Gastroesophageal sphincter (tissue), 4 donors: ENCODE measurements around the gene PNPT1. TPM values are rescaled to one million over a fixed set of nuclear protein-coding genes. Genes with fewer than 3 reads are reported as not detected.
A peak's percentile ranks its signal among the peaks of the same experiment; 100 is the strongest.
"Not testable (repeated sequence)": the region's sequence is repeated elsewhere in the genome, so short reads cannot be mapped to it uniquely, and the experiment has no call there.

Source experiments
- ATAC-seq: fragments of 150-250 bp; one replicate; pipeline ENCODE4 v1.9.1; 2016; ENCODE audit warnings: mild to moderate bottlenecking, moderate library complexity
- H3K27ac ChIP-seq, 4 donors: fragments of 200-600 bp; sonication (generic) in 3 of 4; 1 replicate in 3 of 4; 2 replicates in 1 of 4; pipeline ENCODE4 v1.5.1; 2016 to 2019
- H3K27me3 ChIP-seq: fragments of 200-600 bp; sonication (generic); one replicate; pipeline ENCODE4 v1.5.1; 2019
- H3K36me3 ChIP-seq, 2 donors: fragments of 200-600 bp; sonication (generic); one replicate each; pipeline ENCODE4 v1.5.1; 2019; ENCODE audit warnings: control low read depth in 1 of 2
- H3K4me1 ChIP-seq, 3 donors: fragments of 200-600 bp; sonication (generic); 1 replicate in 2 of 3; 2 replicates in 1 of 3; pipeline ENCODE4 v1.5.1; 2016 to 2019; ENCODE audit warnings: control low read depth in 2 of 3
- H3K4me3 ChIP-seq, 2 donors: fragments of 200-600 bp; sonication (generic); one replicate each; pipeline ENCODE4 v1.5.1; 2019; ENCODE audit warnings: mild to moderate bottlenecking in 1 of 2, moderate library complexity in 1 of 2
- H3K9me3 ChIP-seq, 3 donors: fragments of 200-600 bp; sonication (generic); one replicate each; pipeline ENCODE4 v1.5.1; 2017 to 2019; ENCODE audit warnings: control low read depth in 2 of 3
- CTCF ChIP-seq, 4 experiments: fragments of 200-600 bp in 2 of 4; fragments of 450-650 bp in 2 of 4; sonication (generic) in 1 of 4; IDR thresholded peaks; one replicate each; pipeline ENCODE4 v1.5.1; 2017 to 2019; ENCODE audit warnings: antibody characterized with exemption in 4 of 4, mild to moderate bottlenecking in 2 of 4, moderate library complexity in 2 of 4
- EP300 ChIP-seq: sonication (generic); formaldehyde crosslinking; IDR thresholded peaks from one replicate; pipeline ENCODE4 v1.6.1; 2017; ENCODE audit warnings: antibody characterized with exemption, mild to moderate bottlenecking
- POLR2A ChIP-seq, 2 donors: fragments of 450-650 bp; IDR thresholded peaks; one replicate each; pipeline ENCODE4 v1.6.1; 2017; ENCODE audit warnings: antibody characterized with exemption in 2 of 2, mild to moderate bottlenecking in 2 of 2, moderate library complexity in 1 of 2
- POLR2AphosphoS5 ChIP-seq: sonication (generic); formaldehyde crosslinking; IDR thresholded peaks from one replicate; pipeline ENCODE4 v1.6.1; 2017; ENCODE audit warnings: antibody characterized with exemption
- WGBS, 2 donors: methylation state at CpG; one replicate each; pipeline ENCODE4 v1.1.5; 2018; ENCODE audit warnings: low coverage in 1 of 2; 5-methylcytosine and 5-hydroxymethylcytosine counted together
- total RNA-seq, 4 donors: library from RNA; depleted of rRNA; stranded (reverse); fragments of >200 nt; gene quantifications; one replicate each; pipeline ENCODE4 v1.1.0, GENCODE V29; 2016

PNPT1 gene
- total RNA-seq, 4 donors from 2014 or later = 14.9 to 113 (median 17.3) TPM

- TF ChIP-seq CTCF (IDR thresholded peaks at IDR 0.05) = peak; percentile 62 to 74 (median 71)
- TF ChIP-seq POLR2AphosphoS5 = no peak
- no peak for TF ChIP-seq POLR2A (IDR thresholded peaks at IDR 0.05)
- TF ChIP-seq EP300 = no peak
- whole genome bisulfite sequencing, 2 donors = 4 to 32% methylated on average over 8 to 10 of the region's 11 CpGs
- Histone ChIP-seq H3K4me1 (no peaks in the 10 kb centered on the region), H3K9me3 (no peaks in the 10 kb centered on the region), H3K4me3 (no peak overlapping the region), H3K27me3 (no peaks in the 10 kb centered on the region), H3K36me3 (no peaks in the 10 kb centered on the region), H3K27ac (no peak overlapping the region)
- ATAC-seq = no peak
Observed at GRCh38 chr2:55718165-55719008, 24.7 kb upstream of the PNPT1 start.

DNA sequence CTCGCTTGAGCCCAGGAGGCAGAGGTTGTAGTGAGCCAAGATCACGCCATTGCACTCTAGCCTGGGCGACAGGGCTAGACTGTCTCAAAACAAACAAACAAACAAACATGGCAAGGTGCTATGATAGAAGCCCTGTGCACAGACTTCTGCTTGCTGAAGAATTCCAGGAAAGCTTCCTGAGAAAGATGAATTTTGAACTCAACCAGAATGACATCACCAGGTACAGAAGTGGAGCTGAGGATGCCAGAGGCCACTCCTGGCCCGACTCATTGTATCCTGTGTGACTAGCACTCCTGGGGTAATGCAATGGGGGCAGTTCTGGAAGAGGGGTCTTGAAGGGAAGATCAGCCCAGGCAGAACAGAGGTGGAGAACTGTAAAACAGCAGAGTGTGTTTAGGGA is 22.0 kb upstream of the PNPT1 start:
- H3K27me3 ChIP-seq = no peaks in the 10 kb centered on the region
- WGBS, 2 donors = 82 to 85% methylated on average over 3 to 4 of the region's 4 CpGs
- ATAC-seq = no peak
- H3K27ac ChIP-seq = no peak overlapping the region
- no peaks in the 10 kb centered on the region for H3K36me3 ChIP-seq
- no peaks in the 10 kb centered on the region for H3K4me1 ChIP-seq
- H3K9me3 ChIP-seq = no peaks in the 10 kb centered on the region
- no peak overlapping the region for H3K4me3 ChIP-seq
- TF ChIP-seq EP300 (no peak), POLR2A (IDR thresholded peaks at IDR 0.05) (no peak), POLR2AphosphoS5 (no peak), CTCF (IDR thresholded peaks at IDR 0.05) (no peak)

GRCh38 chr2:55715178-55715577 is 21.5 kb upstream of the PNPT1 start:
- ATAC-seq, H3K9me3 ChIP-seq, H3K27ac ChIP-seq, H3K4me3 ChIP-seq, H3K4me1 ChIP-seq, H3K27me3 ChIP-seq, H3K36me3 ChIP-seq: not testable (repeated sequence)
- WGBS, 2 donors = 87 to 100% methylated on average over 3 of the region's 3 CpGs

DNA sequence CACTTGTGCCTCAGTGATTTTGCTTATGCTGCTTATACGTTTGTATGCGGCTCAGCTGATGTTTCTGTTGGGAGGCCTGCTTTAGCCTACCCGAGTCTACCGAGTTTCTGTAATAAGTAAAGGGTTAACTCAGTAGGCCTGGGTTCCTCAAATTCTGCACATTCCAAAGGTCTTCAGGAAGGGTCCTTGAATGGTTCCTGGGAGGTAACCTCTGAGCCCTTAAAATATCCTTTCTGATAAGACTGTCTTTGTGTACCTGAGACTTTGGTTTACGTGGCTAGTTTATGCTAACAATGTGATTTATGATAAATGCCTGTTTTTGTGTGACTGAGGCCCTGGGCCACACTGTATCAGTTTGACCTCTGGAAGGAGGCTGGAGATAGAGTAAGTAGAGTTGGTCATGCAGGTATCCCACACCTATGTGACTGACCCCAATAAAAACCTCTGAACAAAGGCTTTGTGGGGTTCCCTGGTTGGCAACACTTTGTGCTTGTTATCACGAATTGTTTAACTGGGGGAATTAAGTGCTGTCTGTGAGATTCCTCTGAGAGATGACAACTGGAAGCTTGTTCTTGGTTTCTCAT is 18.9 kb upstream of the PNPT1 start:
- Histone ChIP-seq H3K9me3 (no peaks in the 10 kb centered on the region), H3K36me3 (no peaks in the 10 kb centered on the region), H3K4me1 (no peaks in the 10 kb centered on the region), H3K27me3 (no peaks in the 10 kb centered on the region), H3K4me3 (no peak overlapping the region), H3K27ac (no peak overlapping the region)
- TF ChIP-seq POLR2A (IDR thresholded peaks at IDR 0.05) (no peak), EP300 (no peak), POLR2AphosphoS5 (no peak), CTCF (IDR thresholded peaks at IDR 0.05) (no peak)
- no peak for ATAC-seq
- 70 to 80% methylated on average over 2 to 6 of the region's 6 CpGs for WGBS, 2 donors

DNA sequence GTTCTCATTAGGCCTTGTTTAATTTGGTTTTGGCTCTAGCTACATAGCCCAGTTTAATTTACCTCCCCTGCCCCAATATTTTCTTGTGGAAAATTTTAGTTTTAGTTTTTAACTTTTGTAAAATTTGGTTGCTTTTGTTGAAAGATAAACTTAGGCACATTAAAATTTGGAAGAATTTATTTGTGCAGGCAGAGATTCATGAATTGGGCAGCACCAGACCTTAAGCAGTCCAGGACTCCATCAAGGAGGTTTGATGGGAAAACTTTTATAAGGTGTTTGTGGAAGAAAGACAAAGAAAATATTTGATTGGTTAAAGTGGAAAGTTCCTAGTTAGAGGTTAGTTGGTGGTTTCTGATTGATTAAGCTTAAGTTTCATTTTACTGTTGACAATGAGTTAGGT is 16.4 kb upstream of the PNPT1 start:
- H3K4me1 ChIP-seq = no peaks in the 10 kb centered on the region
- TF ChIP-seq POLR2AphosphoS5 = no peak
- TF ChIP-seq POLR2A (IDR thresholded peaks at IDR 0.05) = no peak
- TF ChIP-seq CTCF (IDR thresholded peaks at IDR 0.05) = no peak
- TF ChIP-seq EP300 = no peak
- peaks cover 7% of the 10 kb centered on the region for H3K27me3 ChIP-seq
- no peak overlapping the region for H3K4me3 ChIP-seq
- no peak for ATAC-seq
- H3K36me3 ChIP-seq = no peaks in the 10 kb centered on the region
- H3K9me3 ChIP-seq = no peaks in the 10 kb centered on the region
- no peak overlapping the region for H3K27ac ChIP-seq
